ENCODE measurements around the gene MYPN.

Gene MYPN

GRCh38 chr10:68135922-68136792, 26.9 kb downstream of the MYPN start:
- DNase-seq (ENCODE audit: low spot score) = no peak

GRCh38 chr10:68137171-68137570, 27.9 kb downstream of the MYPN start:
- no peak for DNase-seq (ENCODE audit: low spot score)
- in situ Hi-C loops (cut with MboI; ENCODE audit: low pct_unique_long_range_greater_than_20kb, low sequenced_read_pairs, unreplicated experiment) = no loop called here

More at GRCh38 chr10:68135922-68136792, 26.9 kb downstream of the MYPN start:
- in situ Hi-C loops (cut with MboI; ENCODE audit: low pct_unique_long_range_greater_than_20kb, low sequenced_read_pairs, unreplicated experiment) = no loop called here
- no peak for TF ChIP-seq CTCF (IDR thresholded peaks at IDR 0.05; ENCODE audit: extremely low read depth, insufficient read depth, missing control alignments)

GRCh38 chr10:68138526-68138925, 29.2 kb downstream of the MYPN start:
- no peak for TF ChIP-seq CTCF (IDR thresholded peaks at IDR 0.05; ENCODE audit: extremely low read depth, insufficient read depth, missing control alignments)
- no peak for DNase-seq (ENCODE audit: low spot score)
- in situ Hi-C loops (cut with MboI; ENCODE audit: low pct_unique_long_range_greater_than_20kb, low sequenced_read_pairs, unreplicated experiment) = no loop called here

More at GRCh38 chr10:68137171-68137570, 27.9 kb downstream of the MYPN start:
- TF ChIP-seq CTCF (IDR thresholded peaks at IDR 0.05; ENCODE audit: extremely low read depth, insufficient read depth, missing control alignments) = no peak

GRCh38 chr10:68139448-68140272, 30.4 kb downstream of the MYPN start:
- in situ Hi-C loops (cut with MboI; ENCODE audit: low pct_unique_long_range_greater_than_20kb, low sequenced_read_pairs, unreplicated experiment) = no loop called here
- TF ChIP-seq CTCF (IDR thresholded peaks at IDR 0.05; ENCODE audit: extremely low read depth, insufficient read depth, missing control alignments) = no peak
- DNase-seq (ENCODE audit: low spot score) = no peak

- no peak for DNase-seq (ENCODE audit: low spot score)
- in situ Hi-C loops (cut with MboI; ENCODE audit: low pct_unique_long_range_greater_than_20kb, low sequenced_read_pairs, unreplicated experiment) = no loop called here
- no peak for TF ChIP-seq CTCF (IDR thresholded peaks at IDR 0.05; ENCODE audit: extremely low read depth, insufficient read depth, missing control alignments)
Observed at GRCh38 chr10:68142761-68143160, 33.5 kb downstream of the MYPN start.

GRCh38 chr10:68144709-68145108, 35.4 kb downstream of the MYPN start:
- in situ Hi-C loops (cut with MboI; ENCODE audit: low pct_unique_long_range_greater_than_20kb, low sequenced_read_pairs, unreplicated experiment) = no loop called here
- TF ChIP-seq CTCF (IDR thresholded peaks at IDR 0.05; ENCODE audit: extremely low read depth, insufficient read depth, missing control alignments) = no peak
- no peak for DNase-seq (ENCODE audit: low spot score)

All from GM13977 (cell line).